NCI-H2029 treated with DMSO at 0.1 percent for 48 hours (cell line): ENCODE measurements around the gene SPOCK1.
A peak's percentile ranks its signal among the peaks of the same experiment; 100 is the strongest.

Experiments
- DNase-seq: peaks from one replicate; lab custom pipeline; 2025; lab: John Stamatoyannopoulos, UW

Gene SPOCK1

DNA sequence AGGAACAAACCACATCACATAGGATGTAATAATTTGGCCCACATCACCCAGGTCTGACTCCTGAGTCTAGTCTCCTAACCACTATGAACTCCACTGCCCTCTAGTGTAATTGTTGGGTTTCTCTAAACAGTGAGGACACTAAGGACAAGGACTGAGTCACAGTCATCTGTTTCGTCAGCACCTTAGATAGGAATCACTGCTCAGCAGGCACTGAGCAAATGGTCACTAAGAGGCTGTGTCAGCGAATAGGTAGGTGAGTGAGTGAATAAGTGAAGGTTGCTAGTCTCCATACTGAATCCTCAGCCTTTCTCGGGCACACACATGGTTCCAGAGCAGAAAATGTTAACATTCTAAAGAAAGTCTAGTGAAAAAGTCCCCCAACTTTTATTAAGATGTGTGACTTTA is 278.6 kb downstream of the SPOCK1 start:
- DNase-seq = peak; percentile 59

DNA sequence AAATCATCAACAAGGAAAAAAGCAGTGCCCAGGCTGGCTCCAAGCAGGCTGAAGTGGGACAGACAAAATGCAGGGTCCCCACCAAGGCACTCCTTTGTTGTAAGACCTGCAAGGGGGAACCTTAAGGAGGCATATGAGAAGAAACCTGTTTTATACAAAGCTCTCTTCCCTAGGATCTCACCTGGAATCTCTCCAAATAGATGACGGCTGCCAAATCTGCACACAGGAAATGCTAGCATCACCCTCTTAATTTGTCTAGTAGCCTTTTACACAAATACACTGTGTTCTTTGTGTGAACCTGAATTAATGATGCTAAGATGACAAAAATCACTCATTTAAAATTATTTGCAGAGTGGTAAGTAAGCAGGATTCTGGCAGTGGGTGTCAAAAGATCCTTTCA is 280.2 kb downstream of the SPOCK1 start:
- peak; percentile 64 for DNase-seq

DNA sequence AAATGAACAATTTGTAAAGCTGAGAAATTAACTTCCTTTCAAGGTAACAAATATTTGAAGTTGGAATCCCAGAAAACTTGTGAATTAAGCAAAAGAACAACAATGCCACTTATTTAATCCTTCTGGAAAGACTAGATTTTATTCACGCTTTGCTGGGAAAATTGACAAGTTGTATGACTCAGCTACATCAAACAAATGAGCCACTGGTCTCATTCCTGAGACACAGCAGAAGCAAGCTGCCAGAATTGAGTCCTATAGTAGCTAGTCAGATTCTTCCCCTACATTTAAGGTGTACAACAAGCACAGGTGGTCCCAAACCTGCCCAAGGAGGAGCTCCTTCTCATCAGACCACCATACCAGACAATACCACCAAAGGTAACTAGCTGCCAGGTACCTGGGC is 280.7 kb downstream of the SPOCK1 start:
- no peak for DNase-seq

DNA sequence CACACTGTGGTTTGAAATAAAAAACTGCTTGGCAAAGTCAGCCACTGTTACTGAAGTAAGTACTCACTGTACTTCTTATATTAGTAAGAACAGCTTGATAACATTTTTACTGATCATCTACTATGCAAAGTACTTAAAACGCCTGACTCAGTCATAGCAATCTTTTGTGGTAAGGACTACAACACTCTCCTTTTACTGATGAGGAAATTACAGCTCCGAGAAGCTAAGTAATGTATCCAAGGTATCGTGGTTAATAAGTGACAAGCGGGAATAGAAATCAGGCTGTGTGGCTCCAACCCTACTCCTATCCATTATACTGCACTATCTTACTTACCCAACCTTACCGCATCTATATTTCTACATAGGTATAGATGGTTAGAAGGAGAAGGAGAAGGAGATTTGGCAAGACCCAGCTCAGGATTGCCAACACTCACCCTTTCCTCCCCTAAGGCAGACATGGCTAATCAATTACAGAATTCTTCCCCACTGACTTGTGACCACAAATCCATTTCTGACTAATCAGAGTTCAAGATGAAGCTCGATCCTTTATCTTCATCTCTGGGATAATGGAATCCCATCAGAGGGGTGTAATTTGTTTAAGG is 281.4 kb downstream of the SPOCK1 start:
- no peak for DNase-seq

DNA sequence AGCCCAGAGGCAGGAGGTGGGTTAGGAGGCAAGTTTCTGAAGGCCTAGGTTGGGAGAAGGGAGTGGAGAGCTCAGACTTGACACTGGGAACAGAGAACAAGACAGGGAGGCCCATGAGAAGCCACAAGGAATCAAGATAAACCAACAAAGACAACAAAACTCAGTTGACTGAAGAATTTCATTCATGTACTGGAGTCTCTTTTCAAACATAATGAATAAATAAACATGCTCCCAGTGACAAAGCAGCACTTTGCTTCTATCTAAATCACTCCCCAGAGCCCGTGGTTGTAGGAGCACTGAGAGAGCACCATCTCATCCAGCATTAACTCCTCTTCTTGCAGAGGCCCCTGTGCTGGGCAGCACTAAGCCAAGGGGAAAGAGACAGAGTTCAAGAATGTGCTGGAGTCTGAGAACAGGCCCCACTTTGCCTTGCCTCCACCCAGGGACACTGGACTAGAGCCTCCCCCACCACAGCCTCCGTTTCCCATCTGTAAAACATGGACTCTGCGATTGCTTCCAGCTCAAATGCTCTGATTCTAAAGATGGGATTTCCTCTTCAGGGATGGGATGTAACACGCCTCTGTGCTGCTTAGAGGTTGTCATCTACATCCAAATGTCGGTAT is 282.0 kb downstream of the SPOCK1 start:
- no peak for DNase-seq

DNA sequence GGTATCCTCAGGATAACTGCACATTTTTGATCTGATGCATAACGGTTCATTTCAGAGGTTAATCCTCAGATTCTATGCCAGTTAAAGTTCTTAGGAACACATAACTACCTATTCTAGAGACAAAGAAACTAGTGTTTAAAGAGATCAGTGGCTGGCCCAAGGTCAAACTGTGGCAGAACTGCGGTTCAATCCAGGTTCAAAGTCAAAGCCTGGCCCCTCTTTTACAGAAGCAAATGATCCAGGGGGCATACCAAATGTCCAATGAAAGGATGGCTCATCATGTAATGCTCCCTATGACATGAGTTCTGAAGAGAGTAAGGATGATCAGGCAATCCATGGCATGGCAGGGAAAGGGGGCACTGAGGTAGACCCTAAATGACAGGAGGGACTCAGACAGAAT is 283.3 kb downstream of the SPOCK1 start:
- DNase-seq = no peak

DNA sequence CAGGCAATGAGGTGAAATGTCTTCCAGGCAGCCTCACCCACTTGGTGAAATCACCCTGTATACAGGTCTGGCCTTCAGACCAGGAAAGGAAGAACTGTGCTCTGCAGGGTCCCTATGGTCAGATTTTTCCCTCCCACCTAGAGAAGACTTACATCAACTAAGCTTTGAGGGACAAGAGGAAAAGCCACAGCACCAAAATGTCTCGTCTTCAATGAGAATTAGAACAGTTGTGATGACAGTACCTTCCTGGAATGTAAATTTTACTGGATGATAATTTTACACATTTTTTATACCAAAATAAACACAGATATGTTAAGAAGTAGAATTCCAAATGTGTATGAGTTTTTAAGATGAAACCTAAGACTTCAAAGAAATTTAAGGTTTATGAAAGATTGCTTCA is 283.9 kb downstream of the SPOCK1 start:
- no peak for DNase-seq

DNA sequence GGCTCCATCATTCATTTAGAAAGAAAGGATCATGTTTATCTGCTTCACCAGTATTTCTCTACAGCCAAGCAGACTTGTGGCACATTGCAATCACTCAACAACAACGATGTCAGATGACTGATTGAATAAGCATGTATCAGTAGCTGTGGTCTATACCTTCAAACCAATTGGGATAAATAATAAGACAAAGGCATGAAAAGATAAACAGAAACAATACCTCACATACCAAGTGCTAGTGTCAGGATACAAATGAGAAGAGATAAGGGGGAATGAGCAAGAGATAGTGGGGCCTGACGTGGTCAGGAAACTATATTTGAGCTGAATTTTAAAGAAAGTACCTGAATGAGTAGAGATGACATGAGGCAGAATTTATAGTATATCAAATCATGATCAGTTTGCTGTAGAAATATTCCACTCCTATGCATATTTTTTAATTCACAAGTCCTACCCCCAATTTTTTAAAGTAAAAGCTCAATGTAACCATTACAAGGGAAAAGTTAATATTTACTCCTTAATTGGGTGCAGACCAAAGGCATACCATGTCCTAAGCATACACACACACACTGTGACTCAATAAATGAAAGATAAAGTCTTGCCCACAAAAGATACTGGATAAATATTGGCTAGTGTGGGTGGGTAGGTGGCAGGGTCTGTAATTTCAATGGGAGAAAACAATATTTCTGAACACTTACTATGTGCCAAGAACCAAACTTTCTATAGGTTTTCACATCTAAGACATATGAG is 284.5 kb downstream of the SPOCK1 start:
- DNase-seq = no peak

DNA sequence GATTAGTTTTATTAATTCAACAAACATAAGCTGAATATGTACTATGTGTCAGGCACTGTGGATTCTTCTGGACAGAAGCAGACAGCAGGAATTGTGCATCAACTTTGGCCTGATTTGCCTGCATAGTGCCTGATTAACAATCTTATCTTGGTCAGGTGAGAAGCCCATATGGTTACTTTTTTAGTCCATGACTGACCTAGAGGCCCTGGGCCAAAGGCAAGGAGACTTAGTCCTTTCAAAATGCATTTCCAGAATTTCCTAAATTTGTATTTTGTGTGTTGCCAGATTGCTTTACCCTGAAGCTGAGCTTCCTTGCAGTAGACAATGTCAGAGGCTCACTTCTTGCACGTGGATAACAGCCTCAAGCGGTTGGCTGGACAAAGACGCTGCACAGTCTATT is 286.7 kb downstream of the SPOCK1 start:
- no peak for DNase-seq

DNA sequence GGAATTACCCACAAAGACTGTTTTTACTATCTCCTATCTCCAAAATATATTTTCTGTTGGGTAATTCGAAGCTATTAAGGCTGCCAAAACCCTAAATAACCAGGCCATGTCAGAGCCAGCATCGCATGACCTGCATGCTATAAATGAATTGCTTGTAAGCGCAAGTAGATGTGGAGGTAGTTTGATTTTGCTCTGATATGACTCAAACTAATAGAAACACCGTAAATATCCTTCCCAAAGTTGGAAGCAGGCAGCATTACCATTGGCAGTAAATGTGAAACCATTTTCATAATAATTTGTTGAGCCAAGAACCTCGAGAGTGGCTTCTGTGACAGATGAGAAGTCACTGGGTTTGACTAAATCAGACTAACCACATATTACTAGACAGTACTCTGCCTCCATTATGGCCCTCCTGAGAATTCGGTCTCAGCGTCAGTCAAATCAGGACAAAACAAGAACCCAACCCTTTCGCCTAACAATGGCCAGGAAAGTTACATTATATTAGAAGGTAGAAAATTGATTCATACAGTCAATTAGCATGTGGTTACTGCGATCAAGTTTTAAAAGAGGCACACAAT is 289.8 kb downstream of the SPOCK1 start:
- no peak for DNase-seq

DNA sequence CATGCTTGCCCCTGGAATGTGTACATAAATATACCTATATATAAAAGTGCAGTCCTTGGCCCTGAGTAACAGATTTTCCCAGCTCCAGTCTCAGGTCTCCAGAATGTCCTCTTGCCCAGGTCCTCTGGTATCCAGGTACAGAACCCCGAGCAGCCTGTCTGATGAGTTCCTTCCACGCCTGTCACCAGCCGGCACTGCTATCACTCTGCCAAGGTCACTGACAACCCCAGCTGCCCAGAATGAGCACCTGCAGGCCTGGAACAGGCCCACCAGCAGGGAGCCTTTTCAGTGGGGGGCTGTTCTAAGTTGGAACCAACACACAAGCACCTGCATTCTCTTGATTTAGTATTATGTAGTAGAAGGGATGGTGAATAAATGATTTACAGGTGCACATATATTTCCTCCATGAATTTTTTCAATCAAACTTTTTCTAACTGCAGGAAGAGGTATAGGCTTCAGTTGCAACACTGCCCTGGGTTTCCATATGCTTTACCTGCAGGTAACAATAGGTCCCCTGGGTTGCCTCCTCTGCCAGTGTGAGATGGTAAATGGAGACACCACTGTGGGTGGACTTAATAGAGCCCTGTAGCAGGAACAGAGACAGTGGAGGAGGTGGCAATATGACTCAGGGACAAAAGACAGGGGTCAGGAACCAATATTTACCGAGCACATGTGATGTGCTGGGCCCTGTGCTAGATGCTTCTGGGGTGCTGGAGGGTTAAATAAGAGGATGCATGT is 291.9 kb downstream of the SPOCK1 start:
- no peak for DNase-seq

DNA sequence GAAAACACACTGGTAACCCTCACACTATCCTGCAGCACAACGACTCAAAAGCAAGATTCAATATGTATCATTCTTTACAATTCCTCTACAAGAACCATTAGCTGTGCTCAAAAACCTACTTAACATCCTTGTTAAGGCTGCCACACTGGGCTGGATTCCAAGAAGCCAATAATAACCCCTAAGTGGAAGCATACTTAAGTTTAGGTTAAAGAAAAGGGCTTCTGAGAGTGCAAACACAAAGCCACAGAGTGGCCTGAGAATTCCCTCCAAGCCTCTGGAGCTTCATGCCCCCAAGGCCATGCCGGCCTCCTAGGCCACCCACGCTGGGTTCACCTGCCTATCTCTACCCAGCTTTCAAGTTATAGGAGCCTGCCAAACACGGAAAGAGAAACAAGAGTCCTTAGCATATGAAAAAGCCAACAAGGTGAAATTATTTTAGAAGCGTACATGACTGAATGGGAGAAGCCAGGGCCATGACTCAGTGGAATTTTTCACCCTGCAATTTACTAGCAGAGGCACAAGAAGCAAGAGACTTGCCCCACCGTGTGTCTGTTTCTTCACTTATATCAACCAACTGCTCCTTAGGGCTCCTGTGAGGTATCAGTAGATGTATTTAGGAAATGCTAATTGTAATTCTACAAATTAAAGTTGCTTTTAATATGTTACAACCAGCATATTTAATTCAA is 293.0 kb downstream of the SPOCK1 start:
- DNase-seq = peak; percentile 85

DNA sequence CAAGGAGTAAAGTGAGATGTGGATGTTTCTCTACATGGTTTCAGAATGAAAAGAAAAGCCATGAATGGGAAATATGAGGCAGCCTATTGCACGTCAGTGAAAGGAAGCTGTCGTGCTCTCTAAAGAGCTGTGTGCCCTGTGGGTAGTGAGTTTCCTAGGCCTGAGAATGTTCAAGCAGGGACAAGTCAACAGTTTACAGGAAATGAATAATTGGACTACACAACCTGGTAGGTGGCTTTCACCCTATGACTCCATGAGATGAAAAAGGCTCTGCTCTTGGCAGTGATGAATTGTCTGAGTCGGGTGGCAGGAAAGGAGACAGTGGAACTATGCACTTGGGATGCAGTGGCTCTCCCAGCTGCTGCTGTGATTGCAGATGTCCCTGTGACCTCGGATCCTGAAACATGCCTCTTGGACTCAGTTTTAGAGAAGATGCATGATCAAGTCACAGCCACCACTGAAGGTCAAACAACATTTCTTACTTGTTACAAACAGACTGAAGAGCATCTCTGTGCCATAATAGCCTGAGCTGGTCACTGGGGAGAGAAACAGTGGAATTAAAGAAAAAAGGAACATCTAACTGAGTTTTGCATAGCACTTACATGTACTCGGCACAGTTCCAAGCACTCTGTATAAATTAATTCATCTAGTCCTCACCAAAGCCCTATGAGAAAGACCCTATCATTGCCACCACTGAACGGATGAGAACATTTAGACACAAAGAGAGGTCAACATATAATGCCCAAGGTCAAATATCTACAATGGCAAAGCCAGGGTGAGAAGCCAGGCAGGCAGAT is 293.7 kb downstream of the SPOCK1 start:
- peak; percentile 11 for DNase-seq

DNA sequence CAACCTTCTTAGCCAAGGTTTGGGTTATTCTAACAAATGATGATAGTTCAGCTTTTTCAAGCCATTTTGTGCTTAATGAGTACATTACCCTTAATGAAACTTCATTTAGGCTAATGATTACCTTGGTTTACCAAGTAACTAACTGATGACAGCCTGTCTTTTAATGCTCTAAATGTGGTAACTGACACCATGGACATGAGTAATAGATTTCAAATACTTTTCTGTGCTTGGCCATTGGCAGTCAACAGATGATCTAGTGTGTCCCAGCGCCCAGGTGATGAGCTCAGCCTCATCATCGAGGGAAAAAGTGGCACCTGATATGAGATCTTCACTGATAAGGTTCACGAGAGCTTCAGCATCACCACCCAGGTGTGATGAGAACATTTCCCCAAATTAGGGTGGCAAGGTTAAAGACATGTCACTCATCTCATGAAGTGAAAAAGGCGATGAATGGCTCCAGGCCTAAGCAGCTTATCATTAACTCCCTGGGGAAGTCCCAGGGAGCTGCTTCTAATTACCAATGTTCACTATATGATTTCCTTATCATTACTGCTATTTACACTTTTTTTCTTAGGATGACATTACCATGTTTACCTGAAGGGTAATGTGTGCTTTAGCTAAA is 296.0 kb downstream of the SPOCK1 start:
- no peak for DNase-seq

DNA sequence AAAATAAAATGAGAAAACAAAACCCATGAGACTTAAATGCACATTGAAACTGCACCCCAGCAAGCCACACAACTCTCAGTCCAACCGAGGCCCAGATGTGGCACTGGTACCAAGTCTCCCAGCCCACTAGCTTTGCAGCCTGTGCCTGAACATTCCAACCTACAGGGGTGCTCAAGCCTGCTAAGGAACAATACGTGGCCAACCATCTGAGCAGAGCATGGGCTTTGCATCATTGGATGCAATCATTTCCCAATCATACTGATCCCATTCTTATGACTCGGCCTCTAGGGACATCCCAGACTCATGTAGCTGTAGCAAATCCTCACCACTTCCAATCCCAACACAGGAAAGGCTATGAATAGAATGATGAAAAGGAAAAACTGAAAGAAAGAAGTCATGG is 297.2 kb downstream of the SPOCK1 start:
- no peak for DNase-seq

DNA sequence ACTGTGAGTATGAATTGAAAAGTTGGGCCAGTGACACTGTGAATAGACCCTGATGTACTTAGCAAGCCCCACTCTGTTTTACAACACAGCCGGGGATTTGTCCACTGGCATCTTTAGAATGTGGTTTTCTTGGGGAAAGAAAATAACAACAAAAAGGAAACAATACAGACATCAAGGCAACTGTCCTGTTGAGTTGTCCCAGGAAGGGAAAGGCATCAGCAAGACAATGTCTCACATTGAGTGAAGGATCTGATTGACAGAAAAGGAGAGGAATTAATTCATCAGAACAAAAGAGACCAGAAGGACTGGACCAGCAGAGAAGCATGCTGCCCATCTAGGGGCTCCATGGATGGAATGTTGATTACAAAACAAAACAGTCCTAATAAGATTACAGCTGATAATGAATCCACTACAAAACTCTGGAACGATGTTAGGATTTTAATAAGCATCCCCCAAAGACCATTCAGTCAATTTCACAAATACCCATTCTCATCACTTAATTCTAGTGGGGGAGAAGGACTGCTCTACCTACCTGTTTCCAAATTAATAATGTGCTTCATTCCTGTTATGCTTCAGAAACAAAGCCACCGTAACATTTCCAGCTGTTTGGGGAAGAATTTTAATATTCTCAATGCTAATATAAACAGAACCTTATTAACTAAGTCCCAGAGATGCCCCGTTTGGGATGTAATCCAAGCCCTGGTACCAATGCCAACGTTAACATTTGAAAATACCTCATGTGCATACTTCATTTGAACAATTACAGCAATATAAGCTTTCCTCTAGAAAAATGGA is 298.0 kb downstream of the SPOCK1 start:
- DNase-seq = no peak

DNA sequence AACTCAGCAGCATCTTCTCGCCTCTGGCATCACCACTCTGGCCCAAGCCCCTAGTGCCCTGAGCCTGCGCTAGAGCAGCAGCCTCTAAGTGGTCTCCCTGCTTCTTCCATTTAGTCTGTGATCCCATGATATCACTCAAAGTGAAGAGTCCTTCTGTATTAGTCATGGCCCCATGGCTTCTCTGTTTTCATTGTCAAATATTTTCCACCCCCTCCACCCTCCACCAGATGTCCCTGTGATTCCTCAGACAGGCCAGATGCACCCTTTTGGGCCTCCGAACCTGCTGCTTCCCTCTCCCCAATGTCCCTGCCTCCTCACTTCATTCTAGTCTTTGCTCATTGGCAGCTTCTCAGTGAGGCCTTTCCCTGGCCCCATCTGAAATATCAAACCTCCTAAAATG is 299.2 kb downstream of the SPOCK1 start:
- DNase-seq = no peak

DNA sequence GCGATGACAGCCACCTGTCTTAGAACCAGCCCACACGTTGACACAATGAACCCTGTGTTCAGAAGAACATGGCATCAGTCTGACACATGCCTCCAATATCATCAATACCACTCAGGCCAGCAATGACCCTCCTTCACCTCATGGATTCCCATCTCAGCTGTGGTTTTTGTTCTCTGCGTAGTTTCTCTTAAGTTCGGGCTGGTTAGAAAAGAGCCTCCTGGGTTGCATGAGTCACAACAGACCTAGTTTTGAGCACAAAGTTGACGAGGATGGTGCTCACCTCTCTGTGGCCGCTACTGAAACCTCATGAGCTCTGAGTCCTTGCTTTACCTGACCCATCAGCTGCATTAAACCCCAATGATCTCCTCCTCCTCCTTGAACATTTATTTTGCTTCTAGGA is 299.9 kb downstream of the SPOCK1 start:
- DNase-seq = no peak

DNA sequence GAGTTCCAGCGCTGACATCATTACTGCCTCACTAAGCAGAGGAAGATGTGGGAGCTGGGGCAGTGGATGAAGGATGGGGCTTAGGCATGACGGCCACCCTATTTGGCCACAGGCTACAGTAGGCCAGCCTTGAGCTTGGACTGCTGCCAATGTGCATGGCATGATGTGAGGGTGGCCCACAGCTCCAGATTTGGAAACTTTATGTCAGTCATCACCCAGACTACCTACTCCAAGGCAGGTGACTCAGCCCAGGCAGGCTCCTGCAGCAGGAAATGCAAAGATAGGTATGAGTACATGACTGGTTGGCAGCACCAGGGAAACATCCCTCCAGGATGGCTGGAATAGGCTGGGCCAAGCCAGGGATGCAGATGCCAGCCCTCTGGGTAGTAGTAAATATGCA is 303.6 kb downstream of the SPOCK1 start:
- no peak for DNase-seq

DNA sequence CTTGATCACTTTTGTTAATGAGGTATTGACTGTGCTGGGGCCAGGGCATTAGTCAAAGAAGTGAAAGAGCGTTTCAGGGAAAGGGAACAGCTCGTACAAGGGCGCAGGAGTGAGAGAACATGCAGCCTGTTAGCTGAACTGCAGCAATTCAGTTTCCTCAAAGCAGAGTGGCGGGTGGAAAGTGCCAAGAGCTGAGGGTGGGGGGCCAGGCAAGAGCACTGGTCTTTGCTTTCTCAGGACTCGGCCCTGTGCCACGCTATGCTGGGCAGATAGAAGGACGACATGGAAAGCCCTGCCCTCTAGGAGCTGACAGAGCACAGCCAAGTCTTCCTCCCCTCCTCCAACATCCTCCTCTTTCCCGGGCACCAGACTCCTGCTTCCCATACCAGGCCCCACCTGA is 304.8 kb downstream of the SPOCK1 start:
- DNase-seq = no peak
